ENCODE data around the gene VSTM2B.
"Not testable (repeated sequence)": the region's sequence is repeated elsewhere in the genome, so short reads cannot be mapped to it uniquely, and the experiment has no call there.

The VSTM2B gene

DNA sequence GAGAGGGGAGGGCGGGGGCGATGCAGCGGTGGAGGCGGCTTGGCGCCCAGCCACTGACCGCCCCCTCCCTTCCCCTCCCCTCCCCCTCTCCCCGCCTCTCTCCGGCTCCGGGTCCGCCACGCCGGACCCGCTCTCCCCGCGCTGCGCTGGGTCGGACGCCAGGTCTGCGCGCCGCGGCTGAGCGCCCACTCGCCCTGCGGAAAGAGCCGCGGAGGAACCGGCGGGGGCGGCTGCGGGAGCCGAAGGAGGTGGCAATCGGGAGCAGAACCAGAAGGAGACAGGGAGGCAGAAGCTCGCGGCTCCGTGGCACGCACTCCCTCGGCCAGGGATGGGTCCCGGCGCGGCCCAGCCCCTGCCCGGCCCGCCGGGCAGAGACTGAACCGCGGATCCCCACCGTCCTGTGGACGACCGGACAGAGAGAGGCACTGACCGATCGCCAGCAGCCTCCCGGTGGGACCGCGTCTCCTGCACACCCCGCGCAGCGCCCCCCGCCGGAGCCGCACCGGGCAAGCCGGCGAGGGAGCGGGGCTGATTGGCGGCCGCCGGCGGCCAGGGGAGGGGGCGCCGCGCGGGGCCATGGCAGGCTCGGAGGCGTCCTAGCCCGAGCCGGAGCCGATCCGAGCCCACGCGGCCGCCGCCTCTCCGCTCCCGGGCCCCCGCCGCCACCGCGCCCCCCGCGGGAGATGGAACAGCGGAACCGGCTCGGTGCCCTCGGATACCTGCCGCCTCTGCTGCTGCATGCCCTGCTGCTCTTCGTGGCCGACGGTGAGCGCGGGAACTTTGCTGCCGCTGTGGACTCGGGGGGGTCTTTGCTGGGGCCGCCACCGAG, at the start of gene VSTM2B:
Gene VSTM2B, plus strand, starts transcription at position 94 of the 829 bp plus-strand sequence. Its CDS starts 590 bp downstream, at position 684.
- no peak for DNase-seq

DNA sequence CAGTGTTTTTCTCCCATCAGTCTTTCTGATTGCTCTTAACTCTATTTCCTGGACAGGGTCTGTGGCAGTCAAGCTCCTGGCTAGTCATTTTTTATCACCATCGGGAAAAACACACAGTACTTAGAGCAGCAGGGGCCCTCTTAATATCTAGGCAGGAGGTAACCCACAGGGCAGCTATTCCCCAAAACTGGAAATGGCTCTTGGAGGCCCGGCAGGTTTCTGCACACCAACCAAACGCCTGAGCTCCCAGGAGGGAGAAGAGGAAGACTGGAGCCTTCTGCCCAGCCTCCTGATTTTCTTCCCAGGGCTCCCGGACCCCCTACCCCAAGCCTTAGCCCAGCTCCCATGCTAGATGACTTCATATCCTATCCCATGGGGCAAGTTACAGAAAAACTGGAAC, 49.3 kb upstream of the VSTM2B start:
- no peak for DNase-seq

DNA sequence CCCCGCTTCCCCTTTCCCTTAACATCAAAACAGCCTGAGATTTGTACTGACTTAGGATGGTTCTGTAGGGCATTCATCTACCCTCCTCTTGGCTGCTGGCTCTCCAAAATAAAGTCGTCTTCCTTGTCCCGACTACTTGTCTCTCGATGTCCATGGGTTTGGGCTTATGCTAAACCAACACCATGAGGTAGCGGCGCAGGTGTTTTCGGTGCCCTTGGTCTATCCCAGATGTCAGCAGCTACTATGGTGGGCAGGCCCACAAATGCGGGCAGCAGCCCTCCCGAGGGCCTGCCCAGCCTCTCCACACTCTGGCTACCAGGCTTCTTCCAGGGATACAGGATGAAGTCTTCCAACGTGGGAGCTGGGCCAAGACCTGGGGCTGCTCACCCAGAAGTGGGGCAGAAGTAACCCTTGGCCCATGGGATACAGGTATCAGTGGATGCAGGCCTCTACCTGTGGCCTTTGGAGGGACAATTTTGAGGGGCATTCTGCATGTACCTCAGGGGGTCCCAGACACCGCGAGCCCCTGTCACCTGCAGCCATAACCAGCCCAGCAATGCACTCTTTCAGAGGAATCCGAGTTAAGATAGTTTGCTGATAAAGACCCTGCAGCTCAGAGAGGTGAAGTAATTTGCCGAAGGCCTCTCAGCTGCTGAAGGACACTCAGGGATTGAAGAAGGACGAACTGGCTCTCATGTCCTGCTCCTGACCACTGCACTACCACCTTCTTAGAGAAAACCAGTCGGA, 47.8 kb upstream of the VSTM2B start:
- DNase-seq: no peak

DNA sequence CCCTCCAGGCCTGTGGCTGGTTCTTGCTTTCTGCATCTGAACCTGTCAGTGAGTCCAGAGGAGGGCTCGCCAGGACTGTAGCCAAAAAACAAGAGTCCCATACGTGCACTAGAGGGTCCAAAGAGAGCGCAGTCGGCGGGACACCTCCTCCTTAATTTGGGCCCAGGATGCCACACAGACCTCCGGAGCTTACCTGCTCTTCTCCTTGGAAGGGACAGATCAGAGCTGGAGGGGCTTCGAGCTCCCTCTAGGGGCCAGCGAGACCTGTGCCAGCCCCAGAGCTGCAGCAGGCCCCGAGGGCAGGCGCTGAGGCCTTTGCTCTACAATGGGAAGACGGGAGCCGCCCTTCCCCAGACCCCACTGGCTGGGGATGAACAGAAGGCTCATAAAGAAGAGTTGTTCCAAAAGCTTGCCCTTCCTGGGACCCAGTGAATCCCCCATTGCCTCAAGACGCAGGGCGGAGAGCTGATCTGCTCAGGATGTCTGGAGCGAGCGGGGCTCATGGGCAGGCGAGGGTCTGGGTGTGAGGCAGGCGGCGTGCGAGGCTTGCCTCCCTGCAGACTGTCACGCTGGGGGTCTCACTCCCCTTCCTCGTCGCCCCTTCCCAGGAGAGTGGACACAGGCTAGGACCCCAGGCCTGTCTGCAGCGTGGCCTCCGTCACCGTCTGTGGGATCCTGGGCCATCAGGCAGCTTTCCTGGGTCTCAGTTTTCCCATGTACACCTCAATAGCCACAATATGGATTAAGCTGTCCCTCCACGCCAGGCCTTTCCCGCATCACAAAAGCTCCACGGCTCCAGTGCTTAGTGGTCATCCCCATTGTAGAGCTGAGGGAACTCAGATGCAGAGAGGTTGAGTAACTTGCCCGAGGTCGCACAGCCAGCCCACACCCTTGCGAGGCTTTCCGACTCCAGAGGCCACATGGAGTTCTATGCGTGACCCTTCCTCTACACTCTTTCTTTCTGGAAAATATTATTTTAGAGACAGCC, 46.9 kb upstream of the VSTM2B start:
- peak; percentile 23 for DNase-seq

DNA sequence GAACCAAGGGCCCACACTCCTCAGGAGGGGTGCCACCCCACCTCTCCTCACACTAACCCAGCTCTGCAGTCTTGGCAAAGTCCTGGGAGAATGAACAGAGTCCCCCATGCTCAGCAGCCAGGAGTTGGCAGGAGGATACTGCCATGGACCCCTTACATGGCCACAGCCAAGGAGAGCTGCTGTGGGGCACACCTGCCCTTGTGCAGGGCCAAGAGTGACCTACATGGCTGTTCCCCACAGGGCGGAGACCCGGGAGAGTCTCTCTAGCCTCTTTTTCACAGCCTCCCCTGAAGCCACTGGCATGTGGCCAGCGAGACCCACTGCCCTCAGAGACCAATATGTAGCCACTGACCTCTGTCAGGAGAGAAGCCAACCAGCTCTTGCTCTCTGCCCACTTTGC, 45.9 kb upstream of the VSTM2B start:
- DNase-seq: no peak

DNA sequence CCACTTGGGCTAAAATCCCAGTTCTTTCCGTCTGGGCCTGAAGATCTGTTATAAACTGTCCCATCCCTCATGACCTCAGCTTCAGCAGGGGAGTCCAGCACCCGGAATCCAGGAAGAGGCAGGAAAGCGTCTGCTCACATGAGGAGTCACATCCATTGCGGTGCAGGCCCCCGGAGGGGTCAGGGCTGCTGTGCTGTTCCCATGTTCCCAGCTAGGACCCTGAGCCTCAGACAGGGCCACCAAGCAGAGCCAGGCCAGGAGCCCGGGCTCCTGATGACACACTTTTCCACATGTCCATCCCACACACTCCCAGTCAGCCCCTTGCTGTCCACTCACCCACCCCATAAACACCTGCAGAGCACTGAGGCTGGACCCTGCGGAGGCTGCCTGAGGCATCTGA, 45.3 kb upstream of the VSTM2B start:
- no peak for DNase-seq

DNA sequence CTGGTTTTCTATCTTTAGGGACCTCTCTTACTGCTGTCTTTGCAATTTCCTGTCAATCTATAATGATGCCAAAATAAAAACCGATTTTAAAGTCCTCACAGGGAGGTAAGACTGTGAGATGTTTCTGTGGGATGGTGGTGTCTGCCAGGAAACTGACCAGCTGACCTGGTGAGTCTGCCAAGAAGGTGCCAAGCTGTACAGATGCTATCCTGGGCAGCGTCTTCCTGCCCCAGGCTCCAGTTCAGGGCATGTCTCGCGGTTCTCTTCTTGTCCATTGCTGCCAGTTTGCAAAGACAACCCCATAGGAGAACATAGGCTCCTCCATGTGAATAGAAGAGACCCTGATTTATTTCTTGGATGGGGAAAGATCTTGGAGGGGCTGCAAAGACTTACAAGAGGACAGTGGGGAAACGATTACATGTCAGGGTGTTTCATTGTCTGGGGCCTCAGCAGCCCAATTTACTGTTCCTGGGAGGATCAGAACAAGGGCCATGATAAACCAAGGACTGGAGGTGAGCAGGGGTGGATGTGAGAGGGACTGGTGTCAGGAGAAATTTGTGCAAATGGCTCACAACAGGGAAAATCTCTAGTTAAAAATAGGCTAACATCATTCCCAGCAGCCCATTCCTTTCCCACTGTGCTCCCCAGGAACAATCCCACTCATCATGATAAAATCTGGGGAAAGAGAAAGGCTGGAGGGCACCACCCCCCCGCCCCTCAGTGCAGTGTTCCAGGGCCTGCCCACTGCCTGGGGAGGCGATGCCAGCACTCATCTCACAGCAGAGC, 42.7 kb upstream of the VSTM2B start:
- DNase-seq: no peak

DNA sequence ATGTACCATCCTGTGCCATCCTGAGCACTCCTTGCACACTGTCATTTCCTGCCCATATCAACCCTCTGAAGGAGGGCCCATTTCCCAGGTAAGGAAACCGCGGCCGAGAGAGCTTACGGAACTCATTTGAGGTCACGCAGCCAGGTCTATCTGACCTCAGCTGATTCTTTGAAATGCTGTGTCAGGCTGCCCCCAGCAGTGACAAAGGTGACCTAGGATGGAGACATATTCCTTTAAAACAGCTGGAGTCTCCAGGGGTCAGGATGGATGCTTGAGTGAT, 42.2 kb upstream of the VSTM2B start:
- no peak for DNase-seq

DNA sequence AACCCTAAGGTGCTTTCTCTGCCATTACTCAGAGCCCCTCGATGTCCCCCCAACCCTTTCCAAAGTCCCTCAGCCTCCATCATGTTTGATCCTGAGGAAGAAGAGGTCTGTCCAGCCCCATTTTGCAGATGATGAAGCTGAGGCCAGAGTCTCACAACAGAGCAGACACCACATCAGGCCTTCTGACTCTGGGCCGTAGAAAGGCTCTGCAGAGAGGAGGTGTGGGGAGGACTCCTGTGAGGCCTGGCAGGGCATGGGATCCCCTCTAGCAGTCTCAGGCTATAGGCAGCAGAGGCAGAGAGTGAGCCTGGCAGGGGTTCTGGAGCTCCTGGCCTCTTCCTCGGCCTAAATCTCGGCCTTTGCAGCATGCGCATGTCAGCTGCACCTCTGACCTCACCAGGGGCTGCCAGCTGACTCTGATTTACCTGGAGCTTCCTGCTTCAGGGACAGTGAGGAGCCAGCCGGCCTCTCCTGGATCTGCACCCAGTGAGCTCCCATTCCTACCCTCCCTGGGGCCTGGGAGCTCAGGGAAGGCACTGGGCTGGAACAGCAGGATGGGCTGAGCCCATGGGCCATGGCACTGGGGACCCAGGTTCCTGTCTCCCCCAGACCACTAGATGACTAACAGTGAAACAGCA, 41.7 kb upstream of the VSTM2B start:
- no peak for DNase-seq

DNA sequence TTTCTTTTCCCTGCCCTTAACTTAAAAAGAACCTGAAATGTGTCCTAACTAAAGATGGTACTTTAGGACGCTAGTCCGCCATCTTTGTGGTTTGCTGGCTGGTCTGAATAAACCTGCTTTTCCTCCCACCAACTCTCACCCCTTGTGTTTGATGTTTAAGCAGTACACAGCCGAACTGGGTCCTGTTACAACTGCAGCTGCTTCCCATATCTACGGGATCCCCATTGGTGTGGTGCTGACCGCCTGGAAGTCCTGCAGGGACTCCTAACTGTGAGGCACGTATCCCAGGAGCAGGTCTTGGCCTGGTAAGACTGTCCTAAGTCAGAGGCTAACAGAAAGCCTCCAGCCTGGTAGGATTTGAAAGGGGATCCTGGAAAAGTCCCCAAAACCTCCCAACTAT, 40.9 kb upstream of the VSTM2B start:
- no peak for DNase-seq

DNA sequence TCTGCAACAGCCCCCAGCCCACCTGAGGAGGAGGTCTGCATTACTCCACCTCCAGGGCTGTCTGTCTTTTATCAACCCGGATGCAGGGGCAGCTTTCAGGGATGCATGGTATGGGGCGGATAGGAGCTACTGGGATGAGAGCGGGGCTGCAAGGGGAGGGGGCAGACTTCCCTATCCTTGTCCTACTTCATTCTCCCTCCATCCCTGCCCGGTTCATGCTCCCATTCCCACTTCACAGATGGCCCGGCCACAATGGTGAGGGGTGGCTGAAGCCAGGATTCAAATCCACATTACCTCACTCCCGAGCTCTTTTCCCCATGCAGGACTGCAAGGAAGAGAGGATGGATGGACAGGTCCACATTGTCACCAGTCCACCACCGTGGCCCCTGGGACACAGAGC, 40.5 kb upstream of the VSTM2B start:
- DNase-seq: no peak

DNA sequence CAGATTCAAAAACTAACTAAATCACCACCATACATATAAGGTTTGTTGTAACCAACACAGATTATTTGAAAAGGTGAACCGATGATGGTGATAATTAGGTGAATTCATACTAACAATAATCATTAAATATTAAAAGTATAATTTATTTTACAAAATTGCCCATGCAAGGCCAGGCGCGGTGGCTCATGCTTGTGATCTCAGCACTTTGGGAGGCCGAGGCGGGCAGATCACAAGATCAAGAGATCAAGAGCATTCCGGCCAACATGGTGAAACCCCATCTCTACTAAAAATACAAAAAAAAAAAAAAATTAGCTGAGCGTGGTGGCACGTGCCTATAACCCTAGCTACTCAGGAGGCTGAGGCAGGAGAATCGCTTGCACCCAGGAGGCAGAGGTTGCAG, 38.8 kb upstream of the VSTM2B start:
- not testable (repeated sequence) for DNase-seq

DNA sequence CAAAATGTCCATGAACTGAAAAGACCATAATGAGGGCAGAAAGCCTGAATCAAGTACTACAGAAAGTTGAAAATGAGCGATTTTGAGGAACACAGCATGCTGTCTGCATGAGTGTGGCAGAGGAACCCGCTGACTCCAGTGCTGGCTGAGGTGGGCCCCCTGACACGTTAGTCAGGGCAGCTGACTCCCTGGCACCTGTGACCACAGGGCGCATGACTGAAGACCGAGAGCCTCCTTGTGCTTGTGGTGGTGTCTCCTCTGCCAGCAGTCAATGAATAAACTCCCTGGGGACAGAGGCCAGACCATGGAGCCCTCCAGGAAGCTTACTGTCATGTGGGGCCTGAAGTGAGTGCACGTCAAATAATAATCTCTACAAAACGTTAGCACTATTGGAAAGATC, 38.4 kb upstream of the VSTM2B start:
- DNase-seq: no peak

DNA sequence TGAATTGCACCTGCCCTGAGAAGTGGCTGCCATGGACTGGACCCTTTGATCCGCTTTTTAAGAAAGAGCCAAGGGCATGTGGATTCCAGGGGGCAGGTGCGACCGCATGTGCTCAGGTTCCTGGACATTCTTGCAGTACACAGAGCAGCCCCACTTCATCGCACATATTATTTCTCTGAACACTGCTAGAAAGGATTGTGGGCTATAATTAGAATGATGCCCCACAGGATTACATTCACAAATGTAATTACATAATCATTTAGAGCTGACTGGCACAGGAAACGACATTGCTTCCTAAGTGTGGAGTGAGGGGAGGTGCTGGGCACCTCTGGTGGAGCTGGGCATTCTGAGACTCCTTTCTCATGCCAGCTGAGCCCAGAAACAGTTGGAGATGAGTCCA, 37.5 kb upstream of the VSTM2B start:
- no peak for DNase-seq

DNA sequence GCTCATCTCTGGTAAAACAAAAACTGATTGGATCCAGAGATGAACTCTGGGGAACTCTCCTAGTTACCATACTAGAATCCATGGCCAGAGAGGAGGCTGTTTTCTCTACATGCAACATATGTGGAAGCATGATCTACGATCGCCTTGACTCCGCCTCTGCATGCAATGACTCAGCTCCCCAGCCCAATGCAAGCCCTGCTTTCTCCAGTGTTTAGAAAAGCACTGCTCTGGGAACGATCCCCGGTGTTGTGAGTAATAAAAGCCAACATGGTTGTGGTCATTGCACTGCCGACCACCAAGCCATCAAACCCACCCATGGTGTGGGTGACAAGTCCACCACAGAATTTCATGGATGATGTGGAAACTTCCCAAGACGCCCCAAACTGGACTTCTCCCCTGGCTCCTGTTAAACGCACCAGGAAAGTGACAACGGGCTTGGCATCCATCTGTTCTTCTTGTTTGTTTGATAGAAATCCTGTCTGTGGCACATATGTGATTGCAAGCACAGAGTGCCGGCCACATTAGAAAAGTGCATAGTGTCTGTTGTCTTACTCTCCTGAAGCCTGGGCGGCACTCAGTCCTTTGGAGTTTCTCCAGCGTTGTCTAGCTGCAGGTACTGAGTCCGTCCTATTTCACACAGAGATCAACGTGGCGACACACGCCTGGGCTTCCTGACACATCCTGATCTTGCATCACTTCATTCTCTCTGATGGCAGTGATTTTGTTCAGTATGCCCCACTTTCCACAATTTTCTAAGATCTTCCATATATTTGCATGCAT, 36.4 kb upstream of the VSTM2B start:
- DNase-seq: peak; percentile 6

DNA sequence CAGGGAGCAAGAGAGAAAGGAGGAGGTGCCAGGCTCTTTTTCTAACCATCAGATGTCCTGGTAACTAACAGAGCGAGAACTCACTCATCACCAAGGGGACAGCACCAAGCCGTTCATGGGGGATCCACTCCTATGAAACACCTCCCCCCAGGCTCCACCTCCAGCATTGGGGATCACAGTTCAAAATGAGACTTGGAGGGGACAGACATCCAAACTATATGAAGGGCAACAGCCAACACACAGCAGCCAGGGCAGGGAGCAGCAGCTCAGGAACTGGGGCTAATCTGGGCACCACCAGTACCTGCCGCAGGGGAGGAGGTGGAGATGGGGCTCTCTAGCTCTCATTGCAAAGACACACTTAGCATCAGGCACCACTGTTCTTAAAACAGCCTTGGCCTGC, 34.3 kb upstream of the VSTM2B start:
- DNase-seq: no peak

DNA sequence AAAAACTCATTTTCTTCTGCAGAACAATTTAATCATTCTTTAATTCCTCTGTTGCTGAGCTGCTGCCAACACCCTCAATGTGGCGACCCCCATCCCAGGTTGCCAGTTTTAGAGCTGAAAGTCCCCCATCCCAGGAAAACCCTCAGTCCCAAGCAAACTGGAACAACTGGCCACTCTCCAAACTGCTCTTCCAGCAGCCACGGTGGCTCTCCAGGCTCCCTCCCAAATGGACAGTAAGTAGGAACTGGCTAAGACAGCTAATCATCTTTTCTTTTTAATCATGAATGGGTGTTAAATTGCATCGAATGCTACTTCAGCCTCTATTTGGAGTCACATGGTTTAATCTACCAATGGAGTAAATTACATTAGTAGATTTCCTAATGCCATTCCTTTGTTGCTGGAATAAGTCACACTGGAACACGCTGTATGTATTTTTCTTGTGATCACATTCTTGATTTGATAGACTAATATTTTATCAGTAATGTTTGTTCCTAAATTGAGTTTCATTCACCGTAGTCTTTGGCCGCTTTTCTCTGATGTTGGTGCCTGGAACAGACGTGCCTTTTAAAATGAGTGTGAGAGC, 33.7 kb upstream of the VSTM2B start:
- DNase-seq: no peak

DNA sequence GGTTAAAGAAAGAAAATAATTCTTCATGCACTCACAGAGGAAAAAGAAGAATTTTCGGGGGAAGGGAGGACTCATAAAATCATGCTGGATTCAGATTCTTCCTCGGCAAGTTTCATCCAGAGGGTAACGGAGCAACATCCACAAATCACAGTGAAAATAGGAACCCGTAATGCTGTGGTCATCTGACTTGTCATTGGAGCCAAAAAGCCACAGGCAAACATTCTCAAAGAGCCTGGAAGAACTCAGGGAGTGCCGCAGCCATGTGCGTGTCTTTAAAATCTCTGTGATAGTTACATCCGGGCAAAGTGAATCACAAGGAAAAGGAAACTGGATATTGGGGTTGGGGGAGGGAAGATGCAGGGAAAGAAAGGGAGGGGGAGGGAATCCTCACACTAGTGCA, 33.0 kb upstream of the VSTM2B start:
- no peak for DNase-seq

DNA sequence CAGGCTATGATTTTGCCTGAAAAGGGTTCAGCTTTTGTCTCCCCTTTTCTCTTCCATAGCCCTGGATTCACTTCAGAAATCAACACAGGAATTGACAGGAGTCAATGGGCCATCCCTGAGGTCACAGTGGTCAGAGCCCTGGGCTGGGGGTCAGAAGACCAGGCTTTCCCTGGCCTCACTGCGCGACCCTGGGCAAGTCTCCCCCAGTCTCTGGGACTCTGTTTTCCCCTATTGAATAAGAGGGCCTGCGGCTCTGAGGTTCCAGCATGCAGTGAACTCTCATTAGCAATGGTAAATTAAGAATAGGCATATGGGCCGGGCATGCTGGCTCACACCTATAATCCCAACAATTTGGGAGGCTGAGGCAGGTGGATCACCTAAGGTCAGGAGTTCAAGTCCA, 30.7 kb upstream of the VSTM2B start:
- no peak for DNase-seq

DNA sequence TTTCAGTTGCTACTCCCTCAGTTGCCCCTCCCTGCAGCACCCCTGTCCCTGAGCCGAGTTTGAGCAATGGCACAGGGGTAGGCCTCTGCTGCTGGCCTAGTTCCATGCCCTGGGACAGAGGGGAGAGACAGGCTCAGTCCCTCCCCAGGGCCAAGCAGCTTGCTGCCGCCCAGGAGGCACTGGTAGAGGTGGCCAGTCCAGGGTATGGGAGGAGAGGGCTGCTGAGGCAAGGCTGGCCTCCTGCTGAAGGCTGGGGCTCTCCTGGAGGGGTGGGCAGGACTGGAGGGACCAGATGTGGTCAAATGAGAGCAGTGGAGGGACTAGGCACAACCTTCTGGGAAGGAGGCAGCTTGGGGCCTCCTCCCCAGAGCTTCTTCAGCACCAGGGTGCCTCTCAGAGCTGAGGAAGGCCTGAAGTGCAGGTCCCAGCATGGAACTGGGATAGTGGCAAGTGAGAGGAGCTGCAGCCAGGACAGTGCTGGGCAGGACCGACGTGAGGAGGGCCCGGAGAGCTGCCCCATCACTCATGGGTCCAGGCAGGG, 29.8 kb upstream of the VSTM2B start:
- DNase-seq: no peak

DNA sequence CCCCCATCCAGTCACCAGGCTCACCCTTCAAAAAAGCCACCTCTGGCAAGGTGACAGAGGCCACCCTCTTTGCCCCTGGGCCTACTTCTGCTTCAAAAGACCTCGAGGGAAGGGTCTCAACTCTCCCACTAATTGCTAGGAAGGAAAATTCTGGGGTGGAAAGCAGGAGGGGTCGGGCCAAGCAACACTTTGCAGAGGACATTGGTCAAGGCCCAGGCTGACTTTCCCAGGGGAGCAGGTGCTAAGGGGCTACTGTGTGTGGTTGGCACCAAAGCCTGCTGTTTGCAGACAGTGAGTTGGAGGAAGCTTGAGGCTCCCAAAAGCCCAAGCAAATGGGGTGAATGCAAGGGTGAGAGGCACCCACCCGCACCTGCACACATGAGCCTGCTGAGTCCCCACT, 28.6 kb upstream of the VSTM2B start:
- no peak for DNase-seq
